Astrocyte of the hippocampus (primary cell): Measurements from ENCODE around the gene WNT3.
A peak's percentile ranks its signal among the peaks of the same experiment; 100 is the strongest.
"Not testable (repeated sequence)": the region's sequence is repeated elsewhere in the genome, so short reads cannot be mapped to it uniquely, and the experiment has no call there.

Experiments used
- DNase-seq: peaks from one replicate; pipeline ENCODE4 v3.0.0; 2011; ENCODE audit warnings: low read depth, low spot score

The WNT3 gene

DNA sequence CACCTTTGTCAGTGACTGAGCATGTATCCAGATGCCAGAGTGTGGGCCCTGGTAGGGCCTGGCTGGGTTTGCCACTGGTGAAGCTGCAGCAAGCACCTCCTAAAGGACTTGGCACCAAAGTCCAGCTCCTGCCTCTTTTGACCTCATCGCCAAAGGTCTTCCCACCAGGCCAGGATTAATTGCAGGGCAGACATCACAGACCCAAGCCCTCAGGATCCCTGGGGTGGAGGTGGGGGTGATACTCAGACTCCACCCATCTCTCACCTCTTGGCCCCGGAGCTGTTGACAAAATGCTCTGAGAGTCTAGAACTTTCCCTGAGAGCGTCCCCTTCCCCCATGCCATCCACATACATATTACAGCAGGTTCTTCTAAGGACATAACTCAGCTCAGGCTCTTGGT is 4.6 kb downstream of the WNT3 start:
- DNase-seq, result no peak

DNA sequence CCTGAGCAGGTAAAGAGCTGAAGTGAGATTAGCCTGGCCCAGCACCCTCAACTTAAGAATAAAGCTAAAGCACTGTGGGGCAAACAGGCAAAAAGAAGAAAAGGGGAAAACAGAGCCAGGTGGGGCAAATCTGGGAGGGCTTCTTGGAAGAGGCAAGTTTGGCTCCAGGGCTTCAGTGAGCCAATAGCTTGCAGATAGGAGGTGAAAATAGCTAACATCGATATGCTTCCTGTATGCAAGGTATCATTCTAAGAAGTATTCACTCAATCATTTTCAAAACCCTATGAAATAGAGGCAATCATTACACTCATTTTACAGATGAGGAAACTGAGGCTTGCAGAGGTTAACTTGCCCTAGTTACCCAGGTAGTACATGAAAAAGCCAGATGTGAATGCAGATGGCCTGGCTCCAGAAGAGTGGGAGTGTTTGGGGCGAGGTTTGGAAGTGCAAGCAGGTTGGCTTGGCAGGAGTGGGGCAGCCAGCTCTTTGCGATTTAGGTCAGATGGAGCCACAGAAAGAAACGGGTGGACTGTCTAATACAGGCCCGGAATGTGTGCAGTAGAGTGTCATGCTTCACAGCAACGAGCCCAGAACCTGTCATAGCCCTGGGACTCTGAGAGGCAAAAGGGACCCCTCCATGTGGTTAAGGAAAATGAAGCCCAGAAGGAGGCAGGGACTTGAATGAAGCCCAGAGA is 5.7 kb downstream of the WNT3 start:
- no peak for DNase-seq

GRCh38 chr17:46811978-46812583 is 6.4 kb downstream of the WNT3 start:
- DNase-seq, result peak; percentile 76

- DNase-seq, result no peak
Observed at GRCh38 chr17:46810837-46811236, 7.7 kb downstream of the WNT3 start.

DNA sequence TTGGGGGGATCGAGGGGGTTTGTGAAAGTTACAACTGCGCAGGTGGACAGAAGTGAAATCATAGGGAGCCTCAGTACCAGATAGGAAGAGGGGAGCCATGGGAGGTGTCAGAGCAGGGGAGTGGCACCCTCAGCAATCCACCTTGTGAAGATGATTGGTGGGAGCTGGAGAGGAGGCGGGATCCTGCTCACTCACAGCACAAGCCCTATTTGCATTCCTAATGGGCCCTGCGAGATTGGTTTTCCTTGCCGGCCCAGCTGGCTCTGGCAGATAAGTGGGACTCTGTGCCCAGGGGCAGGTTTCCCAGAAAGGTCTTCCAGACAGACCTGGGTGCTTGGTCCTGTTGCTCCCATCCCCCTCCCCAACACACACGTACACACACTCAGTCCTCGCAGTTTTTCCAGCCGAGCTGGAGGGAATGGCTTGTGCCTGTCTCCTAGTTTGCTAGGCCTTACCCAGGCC is 9.4 kb downstream of the WNT3 start:
- no peak for DNase-seq

DNA sequence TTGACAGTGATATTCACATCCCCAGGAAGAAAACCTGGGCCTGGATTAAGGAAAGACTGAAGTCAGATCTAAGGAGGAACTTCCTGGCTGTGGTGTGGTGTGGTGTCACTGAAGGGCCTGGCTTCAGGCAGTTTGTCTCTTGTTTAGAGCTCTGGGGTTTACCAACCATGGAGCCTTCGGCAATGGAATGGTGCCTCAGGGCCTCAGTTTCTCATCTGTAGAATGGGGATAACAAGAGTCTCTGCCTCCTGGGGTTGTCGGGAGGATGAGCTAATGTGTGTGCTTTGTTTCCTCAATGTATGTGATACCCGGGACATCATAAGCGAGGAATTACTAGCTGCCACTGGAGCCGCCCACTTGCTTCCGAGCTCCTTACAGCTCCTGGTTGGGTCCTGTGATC is 12.7 kb downstream of the WNT3 start:
- DNase-seq, result no peak

GRCh38 chr17:46803544-46803943 is 14.9 kb downstream of the WNT3 start:
- DNase-seq, result no peak

GRCh38 chr17:46802800-46803199 is 15.7 kb downstream of the WNT3 start:
- DNase-seq, result no peak

GRCh38 chr17:46800573-46800972 is 17.9 kb downstream of the WNT3 start:
- no peak for DNase-seq

DNA sequence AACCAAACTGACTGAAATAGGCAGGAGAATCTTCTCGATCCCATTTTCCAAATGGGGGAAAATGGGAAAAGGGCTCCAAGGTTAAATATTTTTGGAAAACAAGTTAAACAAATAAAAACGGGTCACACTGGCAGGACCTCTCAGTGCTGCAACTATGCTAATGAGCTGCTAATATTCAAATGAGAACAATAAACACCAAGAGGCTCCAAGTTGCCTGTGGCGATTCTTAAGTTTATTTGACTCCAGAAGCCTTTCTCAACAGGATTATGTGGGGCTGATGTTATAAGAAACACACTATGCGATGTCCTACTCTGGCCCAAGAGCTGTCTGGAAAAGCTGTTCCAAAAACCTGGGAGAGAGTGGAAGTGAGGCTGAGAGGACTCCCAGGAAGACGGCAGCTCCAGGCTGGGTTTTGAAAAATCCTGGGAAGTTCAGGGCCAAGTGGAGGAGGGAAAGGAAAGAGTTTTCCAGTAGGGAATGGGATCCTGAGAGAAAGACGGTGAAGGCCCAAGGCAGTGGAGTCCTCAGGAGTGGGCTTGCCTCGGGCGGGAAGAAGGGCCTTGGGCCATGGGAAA is 21.4 kb downstream of the WNT3 start:
- no peak for DNase-seq

DNA sequence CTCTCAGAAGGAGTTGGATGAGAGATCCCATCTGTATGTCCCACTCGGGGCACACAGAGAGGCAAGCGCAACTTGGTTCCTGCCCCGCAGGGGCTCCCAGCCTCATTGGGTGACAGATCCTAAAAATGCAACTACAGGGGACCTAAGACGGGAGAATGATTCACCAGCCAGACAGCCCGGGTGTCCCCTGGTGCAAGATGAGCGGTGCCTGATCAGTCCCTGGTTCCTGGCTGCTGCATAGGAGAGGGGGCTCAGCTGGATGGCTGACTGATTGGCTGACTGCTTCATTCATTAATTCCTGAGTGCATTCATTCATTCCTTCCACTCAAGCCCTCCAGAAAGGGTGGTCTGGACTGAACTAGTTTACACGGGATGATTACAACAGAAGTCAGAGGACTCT is 22.0 kb downstream of the WNT3 start:
- DNase-seq, result no peak

GRCh38 chr17:46796084-46796483 is 22.4 kb downstream of the WNT3 start:
- DNase-seq, result no peak

- DNase-seq, result peak; percentile 12
Observed at GRCh38 chr17:46795379-46795952, 23.0 kb downstream of the WNT3 start.

DNA sequence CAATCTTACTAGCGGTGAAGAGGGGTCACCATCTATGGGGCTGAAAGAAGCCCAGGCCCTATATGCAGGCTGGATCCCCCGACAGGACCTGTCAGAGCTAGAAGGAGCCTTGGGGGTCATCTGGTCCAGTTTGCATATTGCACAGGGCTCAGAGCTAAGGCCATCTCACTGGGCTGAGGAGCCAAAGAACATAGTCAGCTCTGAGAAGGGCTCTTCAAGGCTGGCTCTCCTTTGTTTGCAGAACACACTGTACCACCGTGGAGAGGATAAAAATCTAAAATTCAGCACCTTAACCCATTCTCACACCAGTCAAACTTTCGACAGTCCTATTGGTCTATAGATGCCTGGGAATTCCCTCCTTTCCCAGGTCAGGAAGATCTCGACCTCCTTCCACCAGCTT is 24.2 kb downstream of the WNT3 start:
- DNase-seq, result no peak

DNA sequence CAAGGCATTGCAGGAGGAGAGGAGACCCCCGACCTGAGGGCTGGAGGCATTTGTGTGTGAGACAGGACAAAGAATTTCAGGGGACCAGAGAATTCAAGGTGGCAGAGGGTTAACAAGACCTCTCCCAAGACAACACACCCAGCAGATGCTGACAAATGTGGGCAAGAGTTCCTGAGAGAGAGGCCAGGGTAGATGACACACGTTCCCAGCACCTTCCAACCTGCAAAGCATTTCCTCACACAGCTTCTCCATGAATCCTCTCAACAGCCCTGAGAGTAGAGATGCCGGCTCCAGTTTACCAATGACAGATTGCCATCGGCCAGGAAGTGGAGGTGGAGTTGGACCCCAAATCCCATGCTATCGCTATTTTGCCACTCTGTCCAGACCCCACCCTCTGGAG is 25.0 kb downstream of the WNT3 start:
- no peak for DNase-seq

DNA sequence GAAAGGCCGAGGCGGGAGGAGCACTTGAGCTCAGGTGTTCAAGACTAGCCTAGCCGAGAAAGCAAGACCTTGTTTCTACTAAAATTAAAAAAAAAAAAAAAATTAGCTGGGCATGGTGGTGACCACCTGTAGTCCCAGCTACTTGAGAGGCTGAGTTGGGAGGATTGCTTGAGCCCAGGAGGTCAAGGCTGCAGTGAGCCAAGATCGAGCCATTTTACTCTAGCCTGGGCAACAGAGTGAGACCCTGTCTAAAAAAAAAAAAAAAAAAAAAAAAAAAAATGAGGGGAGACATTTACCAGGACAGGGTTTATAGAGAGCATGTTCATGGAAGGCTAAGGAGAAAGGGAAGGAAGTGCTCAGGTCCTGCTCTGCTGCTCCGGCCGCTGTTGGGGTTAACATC is 25.5 kb downstream of the WNT3 start:
- not testable (repeated sequence) for DNase-seq

- DNase-seq, result no peak
Observed at GRCh38 chr17:46792071-46792470, 26.4 kb downstream of the WNT3 start.

DNA sequence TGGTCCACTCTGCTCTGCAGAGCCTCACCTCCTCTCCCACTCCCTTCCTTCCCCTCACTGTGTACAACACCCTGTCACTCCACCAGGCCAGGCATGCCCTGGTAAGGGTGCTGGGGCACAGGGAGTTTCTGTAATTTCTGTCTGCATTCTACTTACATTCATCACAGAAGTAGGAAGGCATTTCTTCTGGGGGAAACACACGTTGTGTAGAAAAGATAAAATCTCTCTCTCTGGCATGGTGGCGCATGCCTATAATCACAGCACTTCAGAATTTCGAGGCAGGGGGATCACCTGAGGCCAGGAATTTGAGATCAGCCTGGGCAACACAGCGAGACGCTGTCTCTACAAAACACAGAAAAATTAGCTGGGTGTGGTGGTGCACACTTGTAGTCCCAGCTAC is 27.0 kb downstream of the WNT3 start:
- no peak for DNase-seq

DNA sequence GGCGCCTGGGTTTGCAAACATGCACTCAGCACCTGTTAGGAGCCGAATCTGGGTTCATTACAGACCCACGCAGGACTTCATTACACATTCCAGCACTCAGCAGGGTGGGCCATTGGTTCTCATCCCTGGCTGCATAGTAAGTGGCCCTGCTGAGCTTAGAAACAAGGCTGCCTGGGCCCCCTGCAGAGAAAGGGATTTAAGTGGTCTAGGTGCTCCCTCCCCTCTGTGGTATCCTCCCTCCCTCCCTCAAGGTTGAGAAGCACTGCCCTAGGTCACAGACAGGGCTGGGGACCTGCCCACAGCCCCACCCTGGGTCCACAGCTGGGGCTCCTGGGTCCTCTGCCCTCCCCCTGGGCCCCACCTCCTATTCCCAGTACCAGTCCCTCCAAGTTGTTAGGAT is 28.3 kb downstream of the WNT3 start:
- no peak for DNase-seq

GRCh38 chr17:46789610-46790009 is 28.9 kb downstream of the WNT3 start:
- no peak for DNase-seq

DNA sequence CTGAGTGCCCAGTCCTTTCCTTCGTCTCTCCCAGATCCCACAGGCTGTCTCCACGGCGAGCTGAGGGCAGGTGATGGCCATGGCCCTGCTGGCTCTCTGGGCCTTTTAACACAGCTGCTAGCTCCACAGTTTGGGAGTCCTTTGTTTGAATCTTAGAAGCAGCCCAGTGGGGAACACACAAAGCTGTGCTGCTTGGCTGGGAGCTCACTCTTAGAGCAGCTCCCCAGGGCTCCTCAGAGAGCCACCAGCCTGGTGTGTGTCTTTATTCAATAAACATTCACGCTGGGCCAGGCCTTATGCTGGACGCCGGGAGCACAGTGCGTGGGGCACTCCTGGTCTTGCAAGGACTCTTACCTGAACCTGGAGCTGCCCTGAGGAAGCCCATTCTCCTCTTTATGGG is 29.7 kb downstream of the WNT3 start:
- no peak for DNase-seq

- DNase-seq, result no peak
Observed at GRCh38 chr17:46788300-46788699, 30.2 kb downstream of the WNT3 start.

DNA sequence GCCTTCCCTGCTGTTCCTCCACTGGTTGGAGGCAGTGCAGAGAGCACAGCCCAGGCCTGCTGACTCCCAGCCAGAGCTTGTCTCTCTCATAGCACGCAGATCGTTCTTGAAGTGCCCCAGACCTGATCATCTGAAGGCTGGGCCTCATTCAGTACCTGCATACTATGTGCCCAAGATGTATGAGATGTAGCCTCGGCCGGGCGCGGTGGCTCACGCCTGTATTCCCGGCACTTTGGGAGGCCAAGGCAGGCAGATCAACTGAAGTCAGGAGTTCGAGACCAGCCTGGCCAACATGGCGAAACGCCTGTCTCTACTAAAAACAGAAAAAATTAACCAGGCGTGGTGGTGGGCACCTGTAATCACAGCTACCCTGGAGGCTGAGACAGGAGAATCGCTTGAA is 31.0 kb downstream of the WNT3 start:
- no peak for DNase-seq
